OCI-LY7 (cell line): ENCODE results near the gene GDF2. TPM values are rescaled to one million over a fixed set of nuclear protein-coding genes. Genes with fewer than 3 reads are reported as not detected.

ENCODE experiments used
- BruUV-seq: library from RNA; stranded (reverse); fragments of 400-500 nt; replicated peaks from 2 replicates; lab custom pipeline; 2021; lab: Mats Ljungman, UMichigan
- CTCF ChIA-PET: fragments of 300-600 bp; sonication (Branson Sonifier 250); formaldehyde crosslinking; loops from one replicate; lab custom pipeline; 2022; ENCODE audit warnings: antibody characterized with exemption; ENCODE audit not compliant: unreplicated experiment; lab: Charles Lee
- POLR2A ChIA-PET: fragments of 300-600 bp; sonication (Branson Sonifier 250); formaldehyde crosslinking; loops from one replicate; lab custom pipeline; 2022; ENCODE audit warnings: antibody characterized with exemption; lab: Charles Lee
- DNase-seq: peaks from one replicate; pipeline ENCODE4 v3.0.0-alpha.2; 2015; ENCODE audit warnings: low spot score
- H2AFZ ChIP-seq: fragments of 200-600 bp; sonication (generic), shearing (Covaris generic); 2 replicates; pipeline ENCODE4 v1.6.1; 2014; ENCODE audit warnings: mild to moderate bottlenecking, antibody characterized with exemption, low read length, moderate library complexity
- H3K27ac ChIP-seq: fragments of 200-600 bp; sonication (generic); 2 replicates; pipeline ENCODE4 v1.5.1; 2014; ENCODE audit warnings: mixed run types, low read depth, mild to moderate bottlenecking, moderate library complexity, low read length, inconsistent platforms; ENCODE audit not compliant: poor library complexity, severe bottlenecking
- H3K36me3 ChIP-seq: fragments of 200-600 bp; sonication (generic); 2 replicates; pipeline ENCODE4 v1.6.1; 2014; ENCODE audit warnings: mild to moderate bottlenecking, antibody characterized with exemption, low read length, moderate library complexity, mixed read lengths; ENCODE audit not compliant: insufficient read depth
- H3K4me1 ChIP-seq: fragments of 200-600 bp; sonication (generic); 2 replicates; pipeline ENCODE4 v1.5.1; 2014; ENCODE audit warnings: mild to moderate bottlenecking, low read length; ENCODE audit not compliant: insufficient read depth, poor library complexity, severe bottlenecking
- H3K4me2 ChIP-seq: fragments of 200-600 bp; sonication (generic); 2 replicates; pipeline ENCODE4 v1.6.1; 2014; ENCODE audit warnings: mild to moderate bottlenecking, low read length
- H3K4me3 ChIP-seq: fragments of 200-600 bp; sonication (generic); 2 replicates; pipeline ENCODE4 v1.5.1; 2014; ENCODE audit warnings: mild to moderate bottlenecking, low read depth, low read length; ENCODE audit not compliant: poor library complexity, severe bottlenecking
- H3K79me2 ChIP-seq: fragments of 200-600 bp; sonication (generic); 2 replicates; pipeline ENCODE4 v1.6.1; 2016; ENCODE audit warnings: low read depth, mild to moderate bottlenecking, low read length, moderate library complexity, mixed read lengths; ENCODE audit not compliant: insufficient read depth
- H3K9me2 ChIP-seq: fragments of 200-600 bp; sonication (generic); 2 replicates; pipeline ENCODE4 v1.6.1; 2016; ENCODE audit warnings: mild to moderate bottlenecking, low read length, mixed read lengths; ENCODE audit not compliant: insufficient read depth
- H3K9me3 ChIP-seq: fragments of 200-600 bp; sonication (generic); 2 replicates; pipeline ENCODE4 v1.6.1; 2014; ENCODE audit warnings: mild to moderate bottlenecking, mixed run types, low read length, mixed read lengths
- H4K20me1 ChIP-seq: fragments of 200-600 bp; sonication (generic); 2 replicates; pipeline ENCODE4 v1.6.1; 2014; ENCODE audit warnings: mild to moderate bottlenecking, antibody characterized with exemption, low read length, moderate library complexity, mixed read lengths; ENCODE audit not compliant: insufficient read depth
- EZH2phosphoT487 ChIP-seq: fragments of 200-600 bp; sonication (generic); IDR thresholded peaks from 2 replicates; pipeline ENCODE4 v1.6.1; 2018; ENCODE audit warnings: low read depth, borderline replicate concordance, mild to moderate bottlenecking, mixed run types, antibody characterized with exemption, low read length, moderate library complexity, mixed read lengths
- intact Hi-C: fragments of 100-400 bp; cut with micrococcal nuclease; formaldehyde crosslinking; loops from one replicate; pipeline ENCODE4 v1.10.0; 2022; ENCODE audit not compliant: unreplicated experiment
- total RNA-seq, 2 experiments: library from RNA; depleted of rRNA in 1 of 2; stranded (reverse); fragments of >200 nt in 1 of 2; shearing (Covaris generic) in 1 of 2; gene quantifications; 2 replicates each; pipeline ENCODE4 v1.2.3, GENCODE V29; 2014 to 2022
- TF ChIP-seq, protein P1 (sequence below): fragments of 200-600 bp; sonication (generic); conservative IDR thresholded peaks from 2 replicates; pipeline ENCODE4 v1.5.1; 2014; ENCODE audit warnings: mild to moderate bottlenecking, antibody characterized with exemption, low read length, moderate library complexity, mixed read lengths

Gene GDF2
- total RNA-seq, 2 experiments from 2014 or later = not detected

DNA sequence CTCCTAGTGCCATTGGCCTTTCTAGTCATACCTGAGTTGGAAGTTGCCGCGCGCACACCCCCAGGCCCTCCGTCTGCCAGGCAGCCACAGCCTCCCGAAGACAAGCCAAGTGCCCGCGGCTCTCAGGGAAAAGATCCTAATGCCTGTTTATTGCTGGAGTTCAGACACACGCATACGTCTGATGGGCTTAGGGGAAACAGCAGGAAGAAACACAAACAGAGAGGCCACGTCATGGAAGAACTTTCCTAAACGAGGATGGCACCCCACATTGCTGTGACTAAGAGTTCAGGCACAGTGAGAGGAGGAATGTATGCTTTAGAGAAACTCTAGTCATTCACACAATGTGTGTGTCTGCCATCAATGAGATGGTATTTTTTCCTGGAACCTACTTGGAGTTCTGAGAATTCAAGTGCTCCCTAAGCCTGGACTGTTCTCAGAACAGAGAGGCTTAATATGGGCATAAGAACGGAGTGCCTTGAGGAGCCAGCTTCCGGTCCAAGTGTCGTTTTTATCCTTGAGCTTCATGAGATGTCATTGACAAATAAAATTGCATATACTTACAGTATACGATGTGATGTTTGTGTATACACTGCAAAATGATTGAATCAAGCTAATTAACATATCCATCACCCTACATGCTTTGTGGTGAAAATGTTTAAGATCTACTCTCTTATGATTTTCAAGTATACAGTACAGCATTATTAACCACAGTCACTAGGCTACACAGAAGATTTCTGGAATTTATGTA lies 14.3 kb downstream of the GDF2 start:
- no peaks in the 10 kb centered on the region for H3K4me1 ChIP-seq
- H3K9me2 ChIP-seq = no peaks in the 10 kb centered on the region
- H2AFZ ChIP-seq = no peak overlapping the region
- no peaks in the 10 kb centered on the region for H3K36me3 ChIP-seq
- no peak overlapping the region for H3K4me2 ChIP-seq
- H3K4me3 ChIP-seq = no peak overlapping the region
- intact Hi-C loops = no loop called here
- BruUV-seq = no TSS peak
- H3K79me2 ChIP-seq = no peaks in the 10 kb centered on the region
- H3K27ac ChIP-seq = no peak overlapping the region
- ChIA-PET CTCF (interaction anchor here (1.0 kb wide), 1 partner anchor 21 kb away, joined by 3 read pairs; no protein-coding TSS in a partner anchor), POLR2A (no interaction called here)
- no peak for DNase-seq
- H3K9me3 ChIP-seq = no peaks in the 10 kb centered on the region
- H4K20me1 ChIP-seq = no peaks in the 10 kb centered on the region
- no peak for TF ChIP-seq EZH2phosphoT487
- TF ChIP-seq, protein P1, sequence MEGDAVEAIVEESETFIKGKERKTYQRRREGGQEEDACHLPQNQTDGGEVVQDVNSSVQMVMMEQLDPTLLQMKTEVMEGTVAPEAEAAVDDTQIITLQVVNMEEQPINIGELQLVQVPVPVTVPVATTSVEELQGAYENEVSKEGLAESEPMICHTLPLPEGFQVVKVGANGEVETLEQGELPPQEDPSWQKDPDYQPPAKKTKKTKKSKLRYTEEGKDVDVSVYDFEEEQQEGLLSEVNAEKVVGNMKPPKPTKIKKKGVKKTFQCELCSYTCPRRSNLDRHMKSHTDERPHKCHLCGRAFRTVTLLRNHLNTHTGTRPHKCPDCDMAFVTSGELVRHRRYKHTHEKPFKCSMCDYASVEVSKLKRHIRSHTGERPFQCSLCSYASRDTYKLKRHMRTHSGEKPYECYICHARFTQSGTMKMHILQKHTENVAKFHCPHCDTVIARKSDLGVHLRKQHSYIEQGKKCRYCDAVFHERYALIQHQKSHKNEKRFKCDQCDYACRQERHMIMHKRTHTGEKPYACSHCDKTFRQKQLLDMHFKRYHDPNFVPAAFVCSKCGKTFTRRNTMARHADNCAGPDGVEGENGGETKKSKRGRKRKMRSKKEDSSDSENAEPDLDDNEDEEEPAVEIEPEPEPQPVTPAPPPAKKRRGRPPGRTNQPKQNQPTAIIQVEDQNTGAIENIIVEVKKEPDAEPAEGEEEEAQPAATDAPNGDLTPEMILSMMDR = no peak

GRCh38 chr10:47337310-47337709 lies 15.1 kb downstream of the GDF2 start:
- Histone ChIP-seq H3K27ac (no peak overlapping the region), H2AFZ (no peak overlapping the region)

More at GRCh38 chr10:47337310-47337709, 15.1 kb downstream of the GDF2 start:
- TF ChIP-seq, protein P1 = no peak
- TF ChIP-seq EZH2phosphoT487 = no peak
- no peaks in the 10 kb centered on the region for H3K36me3 ChIP-seq
- intact Hi-C loops = no loop called here
- no peaks in the 10 kb centered on the region for H4K20me1 ChIP-seq
- POLR2A ChIA-PET = no interaction called here
- no TSS peak for BruUV-seq
- no peaks in the 10 kb centered on the region for H3K79me2 ChIP-seq
- no peak overlapping the region for H3K4me2 ChIP-seq
- H3K9me2 ChIP-seq = no peaks in the 10 kb centered on the region
- H3K9me3 ChIP-seq = no peaks in the 10 kb centered on the region
- CTCF ChIA-PET = interaction anchor here (1.0 kb wide), 1 partner anchor 22 kb away, joined by 3 read pairs; no protein-coding TSS in a partner anchor
- DNase-seq = no peak
- no peak overlapping the region for H3K4me3 ChIP-seq
- H3K4me1 ChIP-seq = no peaks in the 10 kb centered on the region
